ENCODE measurements around the gene ALKAL2.
A peak's percentile ranks its signal among the peaks of the same experiment; 100 is the strongest.

ALKAL2 gene

DNA sequence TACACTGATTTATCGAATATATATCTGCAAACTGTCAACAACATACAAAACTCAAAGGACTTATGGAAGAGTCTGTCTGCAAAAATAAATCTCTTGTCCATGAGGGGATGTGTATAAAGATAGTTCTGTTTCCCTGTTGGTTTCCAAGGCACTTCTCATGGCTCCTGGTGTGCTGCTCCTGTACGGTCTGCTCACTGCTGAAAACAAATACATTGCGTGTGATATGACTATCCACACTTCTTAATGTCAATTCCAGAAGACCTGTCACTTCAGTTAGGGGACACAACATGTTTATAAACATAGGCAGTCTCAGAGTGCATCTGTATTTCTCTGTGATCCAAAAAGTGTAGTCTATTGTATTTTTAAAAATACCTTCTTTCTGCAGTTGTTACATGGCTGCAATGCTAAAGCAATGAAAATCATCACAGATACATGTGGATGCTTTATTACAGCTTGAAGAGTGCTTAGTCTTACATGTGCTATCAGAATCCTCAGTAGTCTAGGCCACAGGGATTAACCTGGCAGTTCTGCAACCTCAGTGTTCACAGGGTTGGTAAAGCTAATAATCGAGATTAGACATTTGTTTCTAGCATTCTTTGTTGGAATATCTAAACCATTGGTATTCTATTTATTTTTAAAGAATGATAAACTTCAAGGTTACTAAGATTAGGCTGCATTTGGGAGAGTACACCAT is 7.8 kb downstream of the ALKAL2 start:
- H3K27me3 ChIP-seq (ENCODE audit: control insufficient read depth in 3 of 3, insufficient read depth in 3 of 3, low read depth in 1 of 3, low read length in 3 of 3) = peaks cover 0 to 8% (median 0%) of the 10 kb centered on the region in 3 experiments
- H4K8ac ChIP-seq (ENCODE audit: low read depth, low read length) = no peak overlapping the region
- no peak overlapping the region for H2AFZ ChIP-seq (ENCODE audit: low read length)
- peaks cover 0 to 2% of the 10 kb centered on the region in 2 donors for H3K9me3 ChIP-seq (replicated peaks in 1 of 2; ENCODE audit: control insufficient read depth in 2 of 2, insufficient read depth in 1 of 2, low read depth in 1 of 2, low read length in 2 of 2)
- H3K14ac ChIP-seq (ENCODE audit: low read length) = no peak overlapping the region
- no peak overlapping the region for H3K9ac ChIP-seq (ENCODE audit: low read depth, low read length, poor library complexity)
- peaks cover 18 to 100% of the 10 kb centered on the region in 2 donors for H3K36me3 ChIP-seq (replicated peaks in 1 of 2; ENCODE audit: control insufficient read depth in 2 of 2, insufficient read depth in 2 of 2, low read length in 2 of 2)
- no peak overlapping the region for H2BK120ac ChIP-seq (ENCODE audit: low read depth, low read length)
- no peak overlapping the region for H2AK5ac ChIP-seq (ENCODE audit: low read depth, low read length)
- DNase-seq (ENCODE audit: low spot score) = no peak
- H3K4me2 ChIP-seq (ENCODE audit: insufficient read depth, low read length, poor library complexity, severe bottlenecking) = no peak overlapping the region
- H4K91ac ChIP-seq (ENCODE audit: low read depth, low read length, poor library complexity) = no peak overlapping the region
- no CpG with 5 or more reads among the region's 4 CpGs for WGBS, 2 donors (ENCODE audit: extremely low coverage in 2 of 2, insufficient read length in 2 of 2, insufficient replicate concordance in 1 of 2)
- no peak overlapping the region for H3K4ac ChIP-seq (ENCODE audit: low read length)
- H3K4me1 ChIP-seq (ENCODE audit: control insufficient read depth in 2 of 2, insufficient read depth in 1 of 2, low read depth in 1 of 2, low read length in 2 of 2) = peaks cover 5 to 25% of the 10 kb centered on the region in 2 donors
- H3K27ac ChIP-seq (replicated peaks; ENCODE audit: low read length) = no peak overlapping the region
- no peak overlapping the region for H2BK15ac ChIP-seq (ENCODE audit: low read length)
- no peak overlapping the region for H3K4me3 ChIP-seq (ENCODE audit: low read length in 2 of 2)
- H2BK12ac ChIP-seq (ENCODE audit: low read length) = no peak overlapping the region
- no peaks in the 10 kb centered on the region for H3K79me1 ChIP-seq (ENCODE audit: low read depth, low read length)
- no peak overlapping the region for H3K18ac ChIP-seq (ENCODE audit: low read length)
- H2BK5ac ChIP-seq (ENCODE audit: low read length) = no peak overlapping the region
- H3K23ac ChIP-seq (ENCODE audit: low read depth, low read length, poor library complexity) = no peak overlapping the region

DNA sequence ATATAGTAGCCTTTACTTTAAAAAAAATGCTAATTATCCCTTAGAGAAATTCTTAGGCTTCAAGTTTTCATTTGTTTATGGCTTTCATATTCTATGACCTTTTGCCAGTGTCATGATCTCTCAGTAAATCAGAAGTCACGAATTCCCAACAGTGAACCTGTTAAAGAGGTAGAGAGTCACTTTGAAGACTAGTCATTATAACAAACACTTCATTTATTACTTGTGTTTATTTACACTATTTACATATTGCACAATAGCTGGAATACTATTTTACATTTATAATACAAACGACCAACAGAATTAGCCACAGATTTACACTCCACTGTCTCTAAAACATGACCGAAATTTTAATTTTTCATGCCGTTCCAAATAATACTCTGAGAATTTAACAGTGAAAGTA is 8.5 kb downstream of the ALKAL2 start:
- Histone ChIP-seq H2BK5ac (ENCODE audit: low read length) (no peak overlapping the region), H3K9ac (ENCODE audit: low read depth, low read length, poor library complexity) (no peak overlapping the region), H3K4me3 (ENCODE audit: low read length in 2 of 2) (no peak overlapping the region), H2BK15ac (ENCODE audit: low read length) (no peak overlapping the region), H3K79me1 (ENCODE audit: low read depth, low read length) (no peaks in the 10 kb centered on the region), H2AFZ (ENCODE audit: low read length) (no peak overlapping the region), H2BK120ac (ENCODE audit: low read depth, low read length) (no peak overlapping the region), H3K27me3 (ENCODE audit: control insufficient read depth in 3 of 3, insufficient read depth in 3 of 3, low read depth in 1 of 3, low read length in 3 of 3) (peaks cover 0 to 4% (median 0%) of the 10 kb centered on the region in 3 experiments), H3K18ac (ENCODE audit: low read length) (no peak overlapping the region), H3K4me1 (ENCODE audit: control insufficient read depth in 2 of 2, insufficient read depth in 1 of 2, low read depth in 1 of 2, low read length in 2 of 2) (peaks cover 3 to 25% of the 10 kb centered on the region in 2 donors), H2AK5ac (ENCODE audit: low read depth, low read length) (no peak overlapping the region), H3K9me3 (replicated peaks in 1 of 2; ENCODE audit: control insufficient read depth in 2 of 2, insufficient read depth in 1 of 2, low read depth in 1 of 2, low read length in 2 of 2) (peaks cover 0 to 2% of the 10 kb centered on the region in 2 donors), H3K4me2 (ENCODE audit: insufficient read depth, low read length, poor library complexity, severe bottlenecking) (no peak overlapping the region), H3K36me3 (replicated peaks in 1 of 2; ENCODE audit: control insufficient read depth in 2 of 2, insufficient read depth in 2 of 2, low read length in 2 of 2) (peaks cover 20 to 100% of the 10 kb centered on the region in 2 donors), H2BK12ac (ENCODE audit: low read length) (no peak overlapping the region), H3K27ac (replicated peaks; ENCODE audit: low read length) (no peak overlapping the region), H3K23ac (ENCODE audit: low read depth, low read length, poor library complexity) (no peak overlapping the region), H3K4ac (ENCODE audit: low read length) (no peak overlapping the region), H3K14ac (ENCODE audit: low read length) (no peak overlapping the region), H4K91ac (ENCODE audit: low read depth, low read length, poor library complexity) (no peak overlapping the region), H4K8ac (ENCODE audit: low read depth, low read length) (no peak overlapping the region)
- WGBS, 2 donors (ENCODE audit: extremely low coverage in 2 of 2, insufficient read length in 2 of 2, insufficient replicate concordance in 1 of 2) = no CpG with 5 or more reads among the region's 4 CpGs
- no peak for DNase-seq (ENCODE audit: low spot score)

DNA sequence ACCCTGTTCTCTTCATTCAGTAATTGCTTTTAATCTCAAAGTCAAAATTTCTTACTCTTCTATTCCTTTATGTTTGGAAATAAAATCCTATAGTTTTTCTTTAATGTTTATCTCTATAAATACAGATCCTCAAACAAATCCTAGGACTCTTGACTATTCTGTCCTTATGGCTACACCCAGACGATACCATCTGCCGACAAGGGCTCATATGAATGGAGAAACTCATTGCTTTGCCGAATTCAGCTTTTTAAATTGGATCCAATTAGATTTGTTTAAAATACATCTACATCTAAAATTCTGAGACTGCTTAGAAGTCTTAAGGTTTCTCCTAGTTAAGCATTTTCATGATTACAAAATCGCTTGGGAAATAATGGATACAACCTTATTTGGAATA is 9.0 kb downstream of the ALKAL2 start:
- peaks cover 20 to 100% of the 10 kb centered on the region in 2 donors for H3K36me3 ChIP-seq (replicated peaks in 1 of 2; ENCODE audit: control insufficient read depth in 2 of 2, insufficient read depth in 2 of 2, low read length in 2 of 2)

DNA sequence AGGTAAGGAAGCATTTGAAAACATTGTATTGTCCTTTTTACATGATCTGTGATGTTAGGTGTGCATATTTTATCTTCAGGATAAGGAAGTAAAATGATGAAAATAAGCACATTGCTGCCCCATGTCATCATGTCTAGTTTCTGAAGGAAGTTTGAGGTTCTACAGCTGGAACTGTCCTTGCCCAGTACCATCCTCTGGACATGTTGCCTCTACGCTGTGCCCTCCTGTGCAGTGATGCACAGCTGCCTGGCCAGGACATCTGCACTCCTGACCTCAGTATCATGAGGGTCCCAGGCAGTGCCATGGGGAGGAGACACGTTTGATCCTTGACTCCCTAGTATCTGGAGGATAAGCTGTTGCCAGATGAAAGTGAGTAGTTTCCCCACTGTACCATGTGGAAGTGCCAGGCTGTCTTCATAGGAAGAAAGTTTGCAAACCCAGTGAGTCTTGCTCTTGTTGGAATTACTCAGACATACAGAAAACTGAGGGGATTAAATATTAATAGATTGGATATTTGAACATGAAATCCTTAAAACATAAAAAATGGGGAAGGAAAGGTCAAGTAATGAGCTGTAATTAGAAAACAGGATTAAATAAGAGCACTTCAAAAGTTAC is 9.5 kb downstream of the ALKAL2 start:
- no peak overlapping the region for H3K27ac ChIP-seq (replicated peaks; ENCODE audit: low read length)
- no peak overlapping the region for H2AFZ ChIP-seq (ENCODE audit: low read length)
- DNase-seq (ENCODE audit: low spot score) = no peak
- H3K36me3 ChIP-seq (replicated peaks in 1 of 2; ENCODE audit: control insufficient read depth in 2 of 2, insufficient read depth in 2 of 2, low read length in 2 of 2) = peaks cover 20 to 100% of the 10 kb centered on the region in 2 donors
- no peak overlapping the region for H2BK5ac ChIP-seq (ENCODE audit: low read length)
- H2BK15ac ChIP-seq (ENCODE audit: low read length) = no peak overlapping the region
- peaks cover 0 to 23% of the 10 kb centered on the region in 2 donors for H3K4me1 ChIP-seq (ENCODE audit: control insufficient read depth in 2 of 2, insufficient read depth in 1 of 2, low read depth in 1 of 2, low read length in 2 of 2)
- no peak overlapping the region for H3K4ac ChIP-seq (ENCODE audit: low read length)
- H3K23ac ChIP-seq (ENCODE audit: low read depth, low read length, poor library complexity) = no peak overlapping the region
- H3K4me2 ChIP-seq (ENCODE audit: insufficient read depth, low read length, poor library complexity, severe bottlenecking) = no peak overlapping the region
- no peak overlapping the region for H4K91ac ChIP-seq (ENCODE audit: low read depth, low read length, poor library complexity)
- no peak overlapping the region for H2AK5ac ChIP-seq (ENCODE audit: low read depth, low read length)
- H3K14ac ChIP-seq (ENCODE audit: low read length) = no peak overlapping the region
- H2BK120ac ChIP-seq (ENCODE audit: low read depth, low read length) = no peak overlapping the region
- peak overlapping the region in 1 of 2 donors; percentile 60 for H3K4me3 ChIP-seq (ENCODE audit: low read length in 2 of 2)
- no peaks in the 10 kb centered on the region for H3K27me3 ChIP-seq (ENCODE audit: control insufficient read depth in 3 of 3, insufficient read depth in 3 of 3, low read depth in 1 of 3, low read length in 3 of 3)
- no peak overlapping the region for H3K18ac ChIP-seq (ENCODE audit: low read length)
- H2BK12ac ChIP-seq (ENCODE audit: low read length) = no peak overlapping the region
- H4K8ac ChIP-seq (ENCODE audit: low read depth, low read length) = no peak overlapping the region
- no CpG with 5 or more reads among the region's 2 CpGs for WGBS, 2 donors (ENCODE audit: extremely low coverage in 2 of 2, insufficient read length in 2 of 2, insufficient replicate concordance in 1 of 2)
- peaks cover 0 to 2% of the 10 kb centered on the region in 2 donors for H3K9me3 ChIP-seq (replicated peaks in 1 of 2; ENCODE audit: control insufficient read depth in 2 of 2, insufficient read depth in 1 of 2, low read depth in 1 of 2, low read length in 2 of 2)
- H3K9ac ChIP-seq (ENCODE audit: low read depth, low read length, poor library complexity) = peak overlapping the region; percentile 47
- H3K79me1 ChIP-seq (ENCODE audit: low read depth, low read length) = no peaks in the 10 kb centered on the region

More for the DNA sequence above, 9.0 kb downstream of the ALKAL2 start:
- no peak overlapping the region for H3K23ac ChIP-seq (ENCODE audit: low read depth, low read length, poor library complexity)
- H3K18ac ChIP-seq (ENCODE audit: low read length) = no peak overlapping the region
- H3K14ac ChIP-seq (ENCODE audit: low read length) = no peak overlapping the region
- H2BK5ac ChIP-seq (ENCODE audit: low read length) = no peak overlapping the region
- DNase-seq (ENCODE audit: low spot score) = no peak
- WGBS, 2 donors (ENCODE audit: extremely low coverage in 2 of 2, insufficient read length in 2 of 2, insufficient replicate concordance in 1 of 2) = no CpG with 5 or more reads among the region's 4 CpGs
- H3K4me3 ChIP-seq (ENCODE audit: low read length in 2 of 2) = no peak overlapping the region
- H3K27ac ChIP-seq (replicated peaks; ENCODE audit: low read length) = no peak overlapping the region
- H3K4me1 ChIP-seq (ENCODE audit: control insufficient read depth in 2 of 2, insufficient read depth in 1 of 2, low read depth in 1 of 2, low read length in 2 of 2) = peaks cover 0 to 25% of the 10 kb centered on the region in 2 donors
- H2AFZ ChIP-seq (ENCODE audit: low read length) = no peak overlapping the region
- H4K91ac ChIP-seq (ENCODE audit: low read depth, low read length, poor library complexity) = no peak overlapping the region
- H3K79me1 ChIP-seq (ENCODE audit: low read depth, low read length) = no peaks in the 10 kb centered on the region
- H3K4me2 ChIP-seq (ENCODE audit: insufficient read depth, low read length, poor library complexity, severe bottlenecking) = no peak overlapping the region
- no peak overlapping the region for H2BK12ac ChIP-seq (ENCODE audit: low read length)
- no peak overlapping the region for H4K8ac ChIP-seq (ENCODE audit: low read depth, low read length)
- H3K9me3 ChIP-seq (replicated peaks in 1 of 2; ENCODE audit: control insufficient read depth in 2 of 2, insufficient read depth in 1 of 2, low read depth in 1 of 2, low read length in 2 of 2) = peaks cover 0 to 2% of the 10 kb centered on the region in 2 donors
- H2BK120ac ChIP-seq (ENCODE audit: low read depth, low read length) = no peak overlapping the region
- no peak overlapping the region for H2AK5ac ChIP-seq (ENCODE audit: low read depth, low read length)
- no peaks in the 10 kb centered on the region for H3K27me3 ChIP-seq (ENCODE audit: control insufficient read depth in 3 of 3, insufficient read depth in 3 of 3, low read depth in 1 of 3, low read length in 3 of 3)
- no peak overlapping the region for H3K9ac ChIP-seq (ENCODE audit: low read depth, low read length, poor library complexity)
- H2BK15ac ChIP-seq (ENCODE audit: low read length) = no peak overlapping the region
- H3K4ac ChIP-seq (ENCODE audit: low read length) = no peak overlapping the region
